Measurements from ENCODE around the gene WDR26.

GRCh38 chr1:224448453-224449017, 13.9 kb upstream of the WDR26 start:
- TF ChIP-seq POLR2AphosphoS5 (IDR thresholded peaks at IDR 0.05; ENCODE audit: low read depth, low read length) (no peak), TAF1 (IDR thresholded peaks at IDR 0.05; ENCODE audit: borderline replicate concordance, insufficient read depth, low read length) (no peak)

Measured in PFSK-1 (cell line).